ENCODE measurements around the gene CLDN20. TPM values are rescaled to one million over a fixed set of nuclear protein-coding genes. Genes with fewer than 3 reads are reported as not detected.

Gene CLDN20
- total RNA-seq, 4 donors from 2014 or later, result 1.5 to 4.4 (median 3.3) TPM

GRCh38 chr6:155325700-155326516 is 62.1 kb downstream of the CLDN20 start:
- TF ChIP-seq CTCF (IDR thresholded peaks at IDR 0.05), result no peak
- TF ChIP-seq POLR2A (IDR thresholded peaks at IDR 0.05), result no peak
- no peak for TF ChIP-seq EP300 (IDR thresholded peaks at IDR 0.05)
- H3K36me3 ChIP-seq, result no peaks in the 10 kb centered on the region
- WGBS, 2 donors, result 69 to 72% methylated on average over 6 of the region's 6 CpGs
- H3K4me1 ChIP-seq, result peaks cover 0 to 4% (median 0%) of the 10 kb centered on the region in 4 donors
- no peaks in the 10 kb centered on the region for H3K9me3 ChIP-seq
- no peak for DNase-seq (ENCODE audit: low spot score in 2 of 2)
- no peaks in the 10 kb centered on the region for H3K27me3 ChIP-seq
- H3K4me3 ChIP-seq, result no peak overlapping the region
- no peak overlapping the region for H3K27ac ChIP-seq

Other genes starting within 250 kb of the CLDN20 start
- gene TFB1M, start 50.5 kb downstream of the CLDN20 start, total RNA-seq, result 10 to 100 TPM; 21.4 to 52.7 (median 22.1) TPM
- not detected for gene NOX3, start 191.8 kb downstream of the CLDN20 start, total RNA-seq